ENCODE results near the gene PTPN7. TPM values are rescaled to one million over a fixed set of nuclear protein-coding genes. Genes with fewer than 3 reads are reported as not detected.

PTPN7 gene
- total and polyA plus RNA-seq, 2 donors (not counting 3 experiments of a cell fraction or from before 2014, with no cell fraction given): 0.86 to 1.8 TPM

- Histone ChIP-seq H3K9me1 (replicated peaks; ENCODE audit: control insufficient read depth, extremely low read depth, insufficient read depth, low read length) (no peaks in the 10 kb centered on the region), H3K27ac (ENCODE audit: insufficient read depth, low read depth, low read length) (no peak overlapping the region), H3K4me1 (ENCODE audit: control insufficient read depth, extremely low read depth, insufficient read depth, low read length) (no peaks in the 10 kb centered on the region), H3K36me3 (ENCODE audit: control insufficient read depth in 2 of 2, extremely low read depth in 1 of 2, insufficient read depth in 2 of 2, low read length in 2 of 2) (peaks cover 9 to 38% of the 10 kb centered on the region in 2 experiments), H3K9me3 (replicated peaks; ENCODE audit: control insufficient read depth, insufficient read depth, low read length) (no peaks in the 10 kb centered on the region), H3K79me2 (ENCODE audit: control insufficient read depth, insufficient read depth, low read length) (peaks cover 15% of the 10 kb centered on the region), H3K9ac (replicated peaks; ENCODE audit: extremely low read depth, insufficient read depth, low read length) (no peak overlapping the region), H2AFZ (ENCODE audit: low read depth, low read length) (no peak overlapping the region), H3K27me3 (ENCODE audit: control insufficient read depth in 2 of 2, insufficient read depth in 2 of 2, low read length in 2 of 2) (no peaks in the 10 kb centered on the region), H4K20me1 (replicated peaks; ENCODE audit: control insufficient read depth, extremely low read depth, insufficient read depth, low read length) (no peaks in the 10 kb centered on the region), H3K4me3 (replicated peaks in 1 of 3; ENCODE audit: insufficient read depth in 1 of 3, low read depth in 1 of 3, low read length in 3 of 3) (no peak overlapping the region), H3K4me2 (ENCODE audit: insufficient read depth, low read length) (no peak overlapping the region)
- ChIA-PET CTCF (interaction anchor here (1.0 to 3.8 kb wide), 10 partner anchors 9 to 585 kb away, joined by 3 to 31 read pairs (median 6); partner anchors contain the start of gene GPR37L1), POLR2A (no interaction called here)
- FAIRE-seq (no peak), DNase-seq (ENCODE audit: low read depth, low spot score) (no peak)
- dilution Hi-C loops (cut with MboI; ENCODE audit: extremely low pct_ligation_motif_present, low sequenced_read_pairs): no loop called here
- BruUV-seq (replicated peaks): no TSS peak
- intact Hi-C loops (cut with micrococcal nuclease): loop anchor here (1.0 kb wide), 3 partner anchors 9 to 125 kb away; partner anchors contain the start of gene GPR37L1
- TF ChIP-seq CTCF (IDR thresholded peaks at IDR 0.05; ENCODE audit: extremely low read depth in 1 of 2, insufficient read depth in 1 of 2, low read depth in 1 of 2, low read length in 2 of 2) (no peak), POLR2AphosphoS5 (IDR thresholded peaks at IDR 0.05; ENCODE audit: insufficient read depth, low read depth, low read length) (no peak), MYC (IDR thresholded peaks at IDR 0.05; ENCODE audit: low read depth, low read length) (no peak), GATA2 (IDR thresholded peaks at IDR 0.05; ENCODE audit: insufficient read depth, insufficient read length, low read depth, low read length) (no peak), EZH2 (IDR thresholded peaks at IDR 0.05; ENCODE audit: borderline replicate concordance, low read depth, low read length, severe bottlenecking) (no peak), POLR2A (IDR thresholded peaks at IDR 0.05; ENCODE audit: low read depth, low read length) (no peak), MAX (IDR thresholded peaks at IDR 0.05; ENCODE audit: insufficient read depth, insufficient read length) (no peak)
Observed at GRCh38 chr1:202134645-202135172, 25.7 kb downstream of the PTPN7 start.

Measured in endothelial cell of umbilical vein (primary cell).